DND-41 (cell line): ENCODE results near the gene TMTC2.

Experiments
- CTCF ChIP-seq: IDR thresholded peaks from 2 replicates; pipeline ENCODE4 v1.5.1; 2012; ENCODE audit warnings: borderline replicate concordance, low read length, moderate library complexity, mild to moderate bottlenecking; ENCODE audit not compliant: poor library complexity, severe bottlenecking; ENCODE audit errors: extremely low read depth
- EZH2 ChIP-seq: IDR thresholded peaks from 3 replicates; pipeline ENCODE4 v1.6.1; 2012; ENCODE audit warnings: borderline replicate concordance, low read depth, mild to moderate bottlenecking, moderate library complexity, low read length, inconsistent platforms; ENCODE audit not compliant: severe bottlenecking

DNA sequence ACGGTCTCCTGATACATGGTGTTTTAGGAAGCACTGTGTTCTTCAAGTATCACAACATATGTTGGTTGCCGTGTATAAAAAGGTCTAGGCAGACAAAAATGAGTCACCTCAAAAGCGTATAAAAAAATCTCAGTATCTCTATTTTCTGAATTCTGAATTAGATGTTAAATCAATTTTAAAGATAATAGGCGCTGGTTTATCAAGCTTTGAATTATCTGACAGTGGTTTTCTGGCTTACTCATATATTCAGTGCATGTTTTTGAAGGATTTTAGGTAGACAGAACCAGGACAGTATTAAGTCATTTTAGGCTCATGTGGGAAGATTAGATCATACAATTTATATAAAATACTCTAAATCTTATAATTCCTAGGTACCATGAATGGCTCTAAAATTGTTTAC, 110.8 kb downstream of the TMTC2 start:
- TF ChIP-seq CTCF (no peak), EZH2 (no peak)
